ENCODE measurements around the gene ASZ1.

ASZ1 gene

GRCh38 chr7:117333168-117333567, 94.1 kb downstream of the ASZ1 start:
- no peak for DNase-seq

DNA sequence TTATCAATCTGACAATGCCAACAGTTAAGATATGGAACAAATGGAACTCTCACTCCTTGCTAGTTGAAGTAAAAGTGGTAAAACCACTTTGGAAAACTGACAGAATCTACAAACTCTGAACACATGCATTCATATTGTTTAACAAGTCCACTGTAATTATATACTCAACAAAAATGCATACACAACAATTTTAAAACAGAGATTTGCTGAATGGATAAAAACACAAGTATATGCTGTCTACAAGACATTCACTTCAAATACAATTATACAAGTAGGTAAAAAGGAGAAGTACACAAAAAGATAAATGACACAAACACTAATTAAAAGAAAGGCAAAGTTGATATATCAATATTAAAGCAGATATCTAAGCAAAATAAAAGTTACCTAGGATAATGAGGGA, 95.3 kb downstream of the ASZ1 start:
- DNase-seq = no peak

DNA sequence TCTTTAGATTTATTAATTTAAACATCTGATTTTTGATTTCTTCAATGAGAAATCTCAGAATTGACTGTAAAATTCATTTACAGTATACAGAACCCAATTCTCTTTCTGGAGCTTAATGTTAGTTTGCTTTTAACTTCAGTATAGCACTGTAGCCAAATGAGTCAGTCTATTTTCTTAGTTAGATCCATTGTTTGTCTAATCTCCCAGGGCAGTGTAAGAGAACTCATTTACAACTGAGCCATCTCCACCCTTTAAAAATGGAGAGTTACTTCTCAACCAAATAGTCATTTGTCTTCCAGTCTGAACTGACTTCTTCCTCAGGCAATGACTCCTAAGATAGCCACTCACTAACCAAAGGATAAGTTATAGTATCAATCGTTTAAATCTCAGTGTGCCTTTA, 101.5 kb downstream of the ASZ1 start:
- no peak for DNase-seq

GRCh38 chr7:117324960-117325359, 102.3 kb downstream of the ASZ1 start:
- DNase-seq = no peak

DNA sequence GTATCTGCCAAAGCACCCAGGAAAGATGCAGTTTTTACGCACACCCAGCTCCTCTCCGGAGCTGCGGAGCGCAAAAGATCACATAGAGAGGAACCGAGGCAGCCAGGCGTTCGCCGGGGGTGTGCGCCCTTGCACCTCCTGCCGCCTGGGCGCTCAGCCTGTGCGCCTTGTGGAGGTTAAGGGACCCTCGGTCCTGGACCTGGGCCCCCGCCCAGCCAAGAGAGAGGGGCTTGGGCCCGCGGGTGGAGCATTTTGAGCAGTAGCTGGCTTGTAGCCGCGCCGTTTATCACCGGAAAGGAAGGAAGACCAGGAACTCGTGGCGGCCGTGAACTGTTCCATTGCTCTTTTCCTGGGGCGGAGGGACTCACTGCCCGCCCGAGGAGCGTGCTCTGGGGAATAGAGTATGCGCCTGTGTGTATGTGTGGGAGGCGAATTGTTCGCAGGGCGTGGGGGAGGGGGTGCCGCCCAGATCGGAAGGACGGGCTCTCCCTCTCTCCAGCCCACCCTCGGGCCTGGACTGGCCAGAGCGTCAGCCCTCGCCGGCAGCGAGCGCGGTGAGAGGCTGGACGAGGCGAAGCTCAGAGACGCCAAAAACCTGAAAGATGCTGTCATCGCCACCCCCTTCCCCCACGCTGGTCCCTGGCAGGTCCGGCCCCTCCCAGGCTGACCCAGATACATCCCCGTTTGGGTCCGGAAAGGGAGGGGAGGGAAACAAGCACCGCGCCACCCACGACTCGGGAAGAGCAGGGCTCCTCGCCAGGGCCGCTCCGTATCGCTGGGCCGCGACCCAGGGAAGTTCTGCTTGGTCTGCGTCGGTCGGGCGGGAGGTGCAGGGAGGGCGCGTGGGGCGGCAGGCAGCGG, 103.2 kb downstream of the ASZ1 start:
- no peak for DNase-seq

DNA sequence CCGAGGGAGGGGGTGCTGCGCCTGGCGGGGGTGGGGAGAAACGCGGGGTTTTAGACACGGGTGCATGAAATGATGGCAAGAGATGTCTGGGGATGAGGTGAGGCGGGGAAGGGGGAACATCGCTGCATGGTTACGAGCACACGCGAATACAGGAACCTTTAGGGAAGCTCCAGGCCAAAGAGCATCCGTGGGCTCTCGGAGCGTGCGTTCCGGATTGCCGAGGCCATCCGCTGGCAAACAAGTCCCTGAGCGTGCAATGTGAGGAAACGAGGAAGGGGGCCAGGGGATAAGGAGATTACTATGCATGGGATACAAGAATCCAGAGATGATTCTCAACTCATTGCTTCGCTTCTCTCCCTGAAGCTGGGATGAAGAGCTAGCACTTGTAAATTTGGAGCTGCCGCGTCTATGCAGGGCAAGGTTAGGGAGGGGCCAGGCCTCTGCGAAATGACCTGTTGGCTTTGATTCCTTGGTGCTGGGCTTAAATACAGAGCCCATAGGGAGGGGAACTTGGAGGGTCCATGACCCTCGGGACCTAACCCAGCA, 103.9 kb downstream of the ASZ1 start:
- DNase-seq = no peak

DNA sequence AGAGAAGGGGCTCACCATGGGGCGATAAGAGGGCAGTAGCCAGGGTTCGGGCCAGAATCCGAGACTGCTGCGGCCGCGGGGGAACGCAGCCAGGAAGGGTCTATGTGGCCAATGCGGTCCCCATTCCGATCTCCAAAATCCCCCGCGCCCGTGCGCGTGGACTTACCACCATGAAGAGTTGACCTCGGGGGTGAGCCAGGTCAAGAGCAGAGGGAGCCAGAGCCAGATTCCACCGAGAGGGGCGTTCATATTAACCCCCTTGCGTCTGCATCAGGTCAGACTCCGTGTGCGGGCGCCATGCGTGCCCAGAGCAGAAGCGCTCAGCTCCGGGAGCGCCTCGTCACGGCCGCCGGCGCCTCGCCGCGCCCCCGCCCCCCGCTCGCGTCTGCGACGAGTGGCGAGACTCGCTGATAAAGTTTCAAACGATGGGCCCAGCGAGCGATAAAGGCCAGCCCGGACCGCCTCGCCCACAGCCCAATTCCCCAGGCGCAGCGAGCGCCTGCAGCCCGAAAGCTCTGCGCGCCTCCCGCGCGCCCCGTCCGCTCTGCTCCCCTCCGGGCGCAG, 104.5 kb downstream of the ASZ1 start, which contains the start of gene WNT2:
WNT2 (minus strand) TSS at position 318 of the 564 bp plus-strand sequence; CDS start at position 249, 69 bp downstream.
- DNase-seq = no peak

- DNase-seq = no peak
Measured at GRCh38 chr7:117320523-117320922, 106.8 kb downstream of the ASZ1 start.

DNA sequence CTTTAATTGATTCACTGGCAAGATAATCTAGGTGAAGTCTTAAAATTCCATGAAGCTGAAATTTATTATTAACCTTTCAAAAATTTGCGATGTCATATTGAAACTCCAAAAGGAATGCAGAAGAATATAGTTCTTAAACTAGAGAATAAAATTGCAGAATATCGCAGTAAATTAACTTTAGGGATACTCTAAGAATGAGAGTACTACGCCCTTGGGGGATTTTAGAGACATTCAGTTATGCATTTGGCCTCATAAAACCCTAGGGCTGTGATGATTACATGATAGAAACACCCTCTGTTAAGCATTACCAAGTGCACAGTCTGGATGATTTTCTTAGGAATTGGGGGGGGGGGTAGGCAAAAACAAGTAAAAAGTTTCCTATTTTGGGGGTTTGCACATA, 108.1 kb downstream of the ASZ1 start:
- no peak for DNase-seq

GRCh38 chr7:117313582-117313981, 113.7 kb downstream of the ASZ1 start:
- no peak for DNase-seq

Data from CD4-positive, alpha-beta T cell treated with Interleukin-4 for 4 hours (primary cell).